GM15510 (cell line): Measurements from ENCODE around the gene CSNK2A1.

ENCODE experiments used
- POLR2A ChIP-seq: IDR thresholded peaks from 3 replicates; pipeline ENCODE4 v1.6.1; 2011; ENCODE audit warnings: borderline replicate concordance; ENCODE audit not compliant: insufficient read length; ENCODE audit errors: extremely low read depth

CSNK2A1 gene

DNA sequence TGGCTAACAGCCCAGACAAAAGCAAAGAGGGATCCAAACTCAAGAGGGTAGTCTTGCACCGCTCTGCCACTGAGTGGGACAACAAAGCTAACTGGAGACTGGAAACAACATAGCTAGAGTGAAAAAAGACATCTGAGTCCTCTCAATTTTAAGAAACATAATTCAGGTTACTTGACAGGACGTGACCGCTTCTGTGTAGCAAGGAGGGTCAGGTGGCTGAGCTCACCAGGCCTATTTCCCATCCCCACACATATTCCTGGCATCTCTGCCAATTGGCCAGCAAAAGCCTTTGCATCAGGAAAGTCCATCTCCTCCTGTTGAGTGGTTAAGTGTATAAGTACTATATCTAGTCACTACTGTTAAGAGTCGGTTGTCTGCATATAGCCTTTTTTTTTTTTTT is 55.9 kb downstream of the CSNK2A1 start:
- TF ChIP-seq POLR2A: no peak

DNA sequence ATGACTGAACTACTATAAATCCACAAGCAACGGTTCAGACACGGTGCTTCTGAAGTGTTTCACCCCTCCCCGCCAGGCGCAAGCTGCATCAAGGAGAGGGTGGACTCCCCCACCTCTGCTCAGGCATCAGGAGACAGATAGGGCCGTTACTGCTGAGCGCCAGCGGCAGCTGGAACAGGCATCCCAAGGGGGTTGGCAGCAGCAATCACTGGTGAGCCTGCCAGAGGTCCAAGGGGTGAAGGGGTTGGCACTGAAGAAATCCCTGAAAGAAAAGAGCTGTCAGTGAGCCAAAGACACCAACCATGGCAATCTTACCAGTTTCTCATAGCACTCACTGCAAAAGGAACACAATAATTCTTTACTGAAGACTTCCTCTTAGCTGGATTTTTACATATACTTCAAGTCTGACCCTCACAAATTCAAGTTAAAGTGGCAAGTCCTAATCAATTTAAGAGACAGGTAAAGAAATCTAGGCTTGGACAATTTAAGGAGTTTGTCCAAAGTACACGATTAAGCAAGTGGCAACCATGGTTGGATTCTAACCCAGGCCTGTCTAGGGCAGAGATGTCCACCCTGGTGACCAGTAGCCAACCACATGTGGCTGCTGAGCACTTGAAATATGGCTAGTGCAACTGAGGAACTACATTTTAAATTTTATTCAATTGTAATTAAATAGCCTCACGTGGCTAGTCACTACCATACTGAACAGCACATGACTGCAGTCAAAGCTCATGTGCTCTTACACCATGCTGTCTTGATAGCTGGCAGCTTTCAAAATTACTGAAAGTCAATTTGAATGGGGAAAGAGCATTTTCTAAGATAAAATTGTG is 59.6 kb downstream of the CSNK2A1 start:
- TF ChIP-seq POLR2A: no peak

DNA sequence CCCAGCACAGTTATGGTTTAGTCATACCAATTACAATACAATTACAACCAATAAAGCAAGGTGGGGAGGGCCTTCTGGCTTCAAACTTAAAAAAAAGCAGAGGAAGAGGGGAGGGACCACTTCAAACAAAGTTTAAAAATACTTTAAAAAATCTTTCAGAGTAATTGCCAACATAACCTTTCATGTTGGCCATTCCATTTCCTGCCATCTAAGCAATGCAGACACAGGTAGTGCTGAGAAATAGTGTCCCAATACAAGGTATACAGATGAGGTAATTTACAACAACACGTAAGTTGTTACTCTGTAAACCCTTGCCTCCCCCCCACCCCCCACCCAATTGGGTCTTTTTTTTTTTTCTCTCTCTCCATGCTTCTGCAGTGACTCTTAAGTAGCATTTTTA is 62.4 kb downstream of the CSNK2A1 start:
- TF ChIP-seq POLR2A: no peak

DNA sequence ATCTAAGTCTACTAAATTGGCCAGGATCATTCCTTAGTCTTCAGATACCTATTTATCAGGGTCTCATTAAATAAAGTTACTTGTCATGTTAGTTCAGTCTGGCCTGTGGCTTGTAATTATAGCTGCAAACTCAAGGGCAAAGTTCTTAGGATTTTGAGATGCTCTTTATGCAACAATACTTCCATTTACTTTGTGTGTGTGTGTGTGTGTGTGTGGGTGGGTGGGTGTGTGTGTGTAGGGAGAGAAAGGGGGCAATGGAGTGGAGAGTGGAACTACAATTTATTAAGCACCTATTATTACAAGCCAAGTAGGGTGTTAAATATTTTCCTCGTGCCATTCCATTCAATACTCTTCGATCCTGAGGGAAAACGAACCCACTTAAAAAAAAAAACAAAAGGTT is 63.5 kb downstream of the CSNK2A1 start:
- no peak for TF ChIP-seq POLR2A

DNA sequence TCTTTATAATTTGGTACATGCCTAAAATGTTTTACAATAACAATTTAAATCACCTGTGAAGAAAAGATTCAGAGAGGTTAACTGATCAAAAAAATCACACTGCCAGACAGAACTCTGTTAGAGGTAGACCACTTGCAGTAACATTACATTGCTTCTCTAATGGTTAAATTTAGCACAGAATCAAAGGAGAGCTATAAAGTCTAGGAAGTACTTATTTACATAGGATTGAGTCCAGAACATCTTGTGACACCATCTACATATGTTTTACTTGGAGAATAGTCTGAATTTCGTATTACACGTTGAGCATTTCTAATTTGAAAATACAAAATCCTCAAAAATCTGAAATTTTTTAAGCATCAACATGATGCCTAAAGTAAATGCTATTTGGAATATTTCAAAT is 64.1 kb downstream of the CSNK2A1 start:
- TF ChIP-seq POLR2A: no peak

DNA sequence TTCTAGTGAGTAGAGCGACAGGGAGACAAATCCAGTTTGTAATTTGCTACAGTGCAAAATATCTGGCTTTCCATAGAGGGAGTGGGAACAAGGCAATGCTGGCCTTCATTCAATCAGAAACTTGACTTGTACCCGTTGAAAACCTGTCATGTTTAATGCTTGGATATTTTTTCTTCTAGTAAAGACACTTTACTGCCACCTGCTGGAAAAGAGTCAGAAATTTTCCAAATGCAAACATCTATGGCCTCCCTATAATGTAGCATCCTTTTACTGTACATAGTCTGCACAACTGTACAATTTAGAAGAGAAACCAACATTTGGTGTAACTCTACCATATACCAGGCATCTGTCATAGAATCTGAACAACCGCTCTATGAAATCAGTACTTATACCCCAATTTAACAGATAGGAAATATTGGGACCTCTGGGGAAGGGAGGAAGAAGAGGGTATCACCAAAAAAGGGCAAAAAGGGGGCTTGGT is 64.6 kb downstream of the CSNK2A1 start:
- no peak for TF ChIP-seq POLR2A

DNA sequence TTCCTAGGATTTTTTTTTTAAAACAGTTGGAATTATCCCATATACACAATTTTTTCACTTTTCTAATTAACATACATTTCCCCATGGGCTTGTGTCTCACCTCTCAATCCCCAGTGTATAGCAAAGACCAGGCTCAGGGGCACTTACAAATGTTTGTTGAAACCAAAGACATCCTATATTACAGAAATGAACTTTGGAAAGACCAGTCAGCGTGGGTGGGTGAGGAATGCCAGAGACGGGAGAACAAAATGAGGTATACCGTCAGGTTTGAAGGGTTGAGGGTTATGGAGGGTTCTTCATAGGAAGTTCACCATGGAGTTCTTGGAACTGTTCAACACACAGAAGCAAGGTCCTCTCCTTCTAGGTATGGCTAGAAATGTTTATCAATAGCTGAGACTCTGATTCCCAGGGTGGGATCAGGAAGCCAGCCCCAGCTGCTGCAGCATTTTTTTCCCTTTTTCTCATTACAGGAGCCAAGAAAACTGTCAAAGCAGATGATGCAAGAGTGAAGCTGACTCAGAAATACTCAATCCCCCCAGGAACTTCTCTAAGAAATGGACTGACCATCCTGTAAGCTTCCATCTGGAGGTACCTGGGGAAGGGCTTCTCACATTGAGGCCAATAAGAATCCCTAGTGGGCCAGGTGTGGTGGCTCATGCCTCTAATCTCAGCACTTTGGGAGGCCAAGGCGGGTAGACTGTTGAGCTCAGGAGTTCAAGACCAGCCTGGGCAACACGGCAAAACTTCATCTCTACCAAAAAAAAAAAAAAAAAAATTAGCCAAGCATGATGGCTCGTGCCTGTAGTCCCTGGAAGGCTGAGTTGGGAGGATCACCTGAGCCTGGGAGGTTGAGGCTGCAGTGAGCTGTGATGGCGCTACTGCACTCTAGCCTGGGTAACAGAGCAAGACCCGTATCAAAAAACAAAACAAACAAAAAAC is 65.3 kb downstream of the CSNK2A1 start:
- no peak for TF ChIP-seq POLR2A

DNA sequence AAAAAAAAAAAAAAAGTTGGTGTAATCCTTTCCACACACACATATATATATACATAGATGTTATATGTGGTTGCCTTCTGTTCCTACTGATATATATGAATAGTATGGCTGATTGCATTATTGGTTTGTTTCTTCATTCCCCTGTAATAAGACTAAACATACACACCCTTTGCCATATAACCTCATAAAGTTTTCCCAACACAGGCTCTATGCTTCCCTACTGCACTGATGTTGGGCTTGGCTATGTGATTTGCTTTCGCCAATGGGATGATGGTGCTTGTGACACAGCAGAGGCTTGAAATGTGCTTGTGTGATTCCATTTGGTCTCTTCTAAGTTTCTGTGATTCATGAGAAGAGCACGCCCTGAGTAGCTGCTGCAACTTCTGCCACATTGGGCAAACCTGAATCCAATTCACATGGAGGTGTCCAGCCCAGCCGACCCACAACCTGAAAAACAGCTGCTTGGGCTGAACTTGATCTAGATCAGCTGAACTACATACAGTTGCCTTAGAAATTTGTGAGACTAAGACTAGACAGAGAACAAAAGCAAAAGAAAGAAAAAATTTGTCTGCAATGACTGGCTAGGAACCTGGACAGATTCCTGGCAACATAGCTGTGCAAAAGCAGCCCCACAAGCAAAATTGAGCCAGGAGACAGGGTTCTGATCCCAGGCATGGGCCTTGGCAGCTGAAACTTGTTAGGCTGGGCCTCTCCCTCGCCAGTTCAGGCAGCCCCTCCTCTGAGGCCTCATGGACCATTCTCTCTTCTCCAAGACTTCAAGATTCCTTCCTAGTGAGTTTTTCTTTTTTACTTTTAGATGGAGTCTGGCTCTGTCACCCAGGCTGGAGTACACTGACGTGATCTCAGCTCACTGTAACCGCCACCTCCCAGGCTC is 67.9 kb downstream of the CSNK2A1 start:
- no peak for TF ChIP-seq POLR2A

DNA sequence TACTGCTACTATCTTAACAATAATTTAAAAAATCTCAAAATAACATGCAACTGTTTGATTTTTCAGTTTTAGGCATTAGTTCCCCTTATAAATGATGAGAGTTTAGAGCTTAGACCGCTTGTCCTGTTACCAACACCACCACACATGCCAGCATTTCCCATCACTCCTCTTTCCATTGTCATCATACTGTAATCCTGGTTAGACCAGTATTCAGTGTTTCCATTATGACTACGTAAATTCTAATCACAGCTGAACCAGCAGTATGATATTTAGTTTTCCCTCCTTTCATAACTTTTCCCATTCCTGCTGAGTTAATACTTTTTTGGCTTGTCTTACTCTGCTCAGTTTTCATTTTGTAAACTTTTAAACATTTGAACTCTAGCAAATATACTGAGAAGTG is 69.0 kb downstream of the CSNK2A1 start:
- no peak for TF ChIP-seq POLR2A

DNA sequence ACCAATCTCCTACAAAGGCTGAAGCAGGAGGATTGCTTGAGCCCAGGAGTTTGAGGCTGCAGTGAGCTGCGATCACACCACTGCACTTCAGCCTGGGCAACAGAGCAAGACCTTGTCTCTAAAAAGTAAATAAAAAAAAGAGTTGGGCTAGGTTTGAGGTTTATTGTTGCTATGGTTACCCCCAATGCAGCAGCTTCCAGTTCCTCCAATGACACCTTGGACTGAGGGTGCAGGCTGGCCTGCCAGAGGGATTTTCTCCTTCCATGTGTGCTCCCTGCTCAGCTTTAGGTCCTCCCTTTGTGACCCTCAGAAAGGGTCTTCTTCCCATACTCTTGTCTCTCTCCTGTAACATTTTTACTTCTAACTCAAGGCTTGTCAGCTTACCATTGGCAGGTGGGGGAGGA is 70.7 kb downstream of the CSNK2A1 start:
- TF ChIP-seq POLR2A: no peak

DNA sequence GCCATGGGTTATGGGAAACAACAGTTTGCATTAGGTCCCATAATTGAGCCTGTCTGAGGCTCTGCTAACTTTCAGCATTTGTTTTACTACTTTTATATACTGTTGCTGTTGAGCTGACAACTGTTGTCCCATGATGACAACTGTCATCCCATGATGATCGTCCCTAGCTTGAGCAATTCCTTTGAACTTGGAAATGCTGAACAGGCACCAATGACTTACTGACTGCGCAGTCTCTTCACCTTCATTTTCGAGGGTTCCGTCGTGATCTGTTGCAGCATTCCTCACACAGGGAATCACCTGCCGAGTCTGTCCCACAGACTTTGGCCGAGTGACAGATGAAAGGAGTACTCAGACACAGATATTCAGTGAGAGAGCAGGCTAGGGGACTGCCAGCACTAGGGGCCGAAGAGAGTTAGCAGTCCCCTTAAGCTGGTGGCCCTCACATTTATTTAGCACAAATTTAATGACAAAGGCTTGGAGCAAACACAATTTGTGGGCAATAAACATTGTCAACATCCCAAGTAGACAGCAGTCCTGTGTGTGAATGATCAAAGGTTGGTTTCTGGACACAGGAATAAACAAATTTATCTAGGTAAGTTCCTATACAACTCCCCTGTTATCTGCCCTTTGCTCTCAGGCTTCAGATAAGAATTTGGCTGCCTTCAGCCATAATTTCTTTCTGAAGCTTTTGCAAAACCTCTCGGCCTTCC is 71.3 kb downstream of the CSNK2A1 start:
- TF ChIP-seq POLR2A: no peak

DNA sequence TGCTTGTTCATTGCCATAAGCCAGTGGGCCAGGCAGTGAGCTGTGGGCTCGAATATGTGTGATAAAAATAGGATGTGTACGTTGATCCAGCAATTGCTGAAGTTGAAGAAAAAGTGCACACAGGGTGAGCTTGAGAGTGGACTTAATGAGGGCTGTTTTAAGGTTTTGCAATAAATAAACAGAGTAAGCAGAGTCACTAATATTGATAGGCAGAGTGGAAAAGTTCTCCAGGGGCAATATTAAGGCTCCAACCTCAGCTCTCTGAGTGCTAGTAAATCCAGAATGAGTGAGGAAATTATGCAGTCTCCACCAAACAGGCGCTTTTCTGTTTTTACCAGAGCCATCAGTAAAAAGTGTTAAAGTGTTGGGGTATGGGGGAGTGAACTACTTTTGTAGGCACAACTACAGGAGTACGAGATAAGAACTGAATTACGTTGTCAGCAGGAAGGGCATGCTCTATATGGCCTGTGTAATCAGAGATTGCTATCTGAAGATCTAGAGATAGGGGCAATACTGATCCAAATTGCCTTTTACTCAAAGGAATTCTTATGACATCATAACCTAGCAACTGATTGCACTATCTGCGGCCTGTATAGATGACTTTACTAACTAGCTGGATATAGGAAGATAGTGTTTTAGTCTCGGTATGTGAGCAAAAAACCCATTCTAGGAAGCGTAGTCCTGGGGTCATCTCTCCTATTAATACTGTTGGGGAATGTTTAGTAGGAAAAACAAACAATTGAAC is 73.7 kb downstream of the CSNK2A1 start:
- no peak for TF ChIP-seq POLR2A

DNA sequence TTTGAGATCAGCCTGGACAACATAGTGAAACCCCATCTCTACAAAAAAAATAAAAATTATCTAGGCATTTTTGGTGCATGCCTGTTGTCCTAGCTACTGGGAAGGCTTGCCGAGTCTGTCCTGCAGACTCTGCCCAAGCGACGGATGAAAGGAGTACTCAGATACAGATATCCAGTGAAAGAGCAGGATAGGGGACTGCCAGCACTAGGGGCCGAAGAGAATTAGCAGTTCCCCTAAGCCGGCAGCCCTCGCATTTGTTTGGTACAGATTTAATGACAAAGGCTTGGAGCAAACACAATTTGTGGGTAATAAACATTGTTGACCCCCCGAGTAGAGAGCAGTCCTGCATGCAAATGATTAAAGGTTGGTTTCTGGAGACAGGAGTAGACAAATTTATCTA is 75.8 kb downstream of the CSNK2A1 start:
- no peak for TF ChIP-seq POLR2A
